Hepatocyte (in vitro differentiated cells): ENCODE measurements around the gene LRRTM2. TPM values are rescaled to one million over a fixed set of nuclear protein-coding genes. Genes with fewer than 3 reads are reported as not detected.

Experiments used
- DNase-seq: peaks from one replicate; pipeline ENCODE4 v3.0.0-alpha.2; 2016; ENCODE audit warnings: low spot score
- H2AFZ ChIP-seq: fragments of 200-600 bp; sonication (generic); 2 replicates; pipeline ENCODE4 v1.6.0; 2016; ENCODE audit warnings: antibody characterized with exemption, mild to moderate bottlenecking
- H3K27ac ChIP-seq: fragments of 200-600 bp; sonication (generic); 2 replicates; pipeline ENCODE4 v1.5.1; 2016; ENCODE audit warnings: mild to moderate bottlenecking
- H3K27me3 ChIP-seq: fragments of 200-600 bp; sonication (generic); 2 replicates; pipeline ENCODE4 v1.6.1; 2016
- H3K36me3 ChIP-seq: fragments of 200-600 bp; sonication (generic); replicated peaks from 2 replicates; pipeline ENCODE4 v1.5.1; 2016; ENCODE audit warnings: low read depth; ENCODE audit not compliant: insufficient read depth
- H3K4me1 ChIP-seq: fragments of 200-600 bp; sonication (generic); 2 replicates; pipeline ENCODE4 v1.5.1; 2016; ENCODE audit warnings: mild to moderate bottlenecking, moderate library complexity; ENCODE audit not compliant: insufficient read depth
- H3K4me2 ChIP-seq: fragments of 200-600 bp; sonication (generic); 2 replicates; pipeline ENCODE4 v1.6.0; 2016
- H3K4me3 ChIP-seq: fragments of 200-600 bp; sonication (generic); 2 replicates; pipeline ENCODE4 v1.5.1; 2016; ENCODE audit warnings: mild to moderate bottlenecking
- H3K79me2 ChIP-seq: fragments of 200-600 bp; sonication (generic); 2 replicates; pipeline ENCODE4 v1.6.0; 2017; ENCODE audit warnings: mild to moderate bottlenecking
- H3K9me2 ChIP-seq: fragments of 200-600 bp; sonication (generic); replicated peaks from 2 replicates; pipeline ENCODE4 v1.6.0; 2017; ENCODE audit warnings: mild to moderate bottlenecking; ENCODE audit not compliant: insufficient read depth
- H3K9me3 ChIP-seq: fragments of 200-600 bp; sonication (generic); 2 replicates; pipeline ENCODE4 v1.5.1; 2016; ENCODE audit warnings: low read depth, mild to moderate bottlenecking
- H4K20me1 ChIP-seq: fragments of 200-600 bp; sonication (generic); 2 replicates; pipeline ENCODE4 v1.6.0; 2016; ENCODE audit warnings: mild to moderate bottlenecking; ENCODE audit not compliant: insufficient read depth, poor library complexity, severe bottlenecking
- EZH2 ChIP-seq: fragments of 200-600 bp; sonication (generic); IDR thresholded peaks from 2 replicates; pipeline ENCODE4 v1.6.1; 2016; ENCODE audit warnings: antibody characterized with exemption, mild to moderate bottlenecking, borderline replicate concordance
- EZH2phosphoT487 ChIP-seq: fragments of 200-600 bp; sonication (generic); IDR thresholded peaks from one replicate; pipeline ENCODE4 v1.6.1; 2018; ENCODE audit warnings: antibody characterized with exemption, mild to moderate bottlenecking, low read depth, moderate library complexity; ENCODE audit not compliant: unreplicated experiment, severe bottlenecking
- WGBS: methylation state at CpG from one replicate; pipeline ENCODE4 v1.1.6; 2016; ENCODE audit warnings: low lambda C conversion rate; ENCODE audit errors: missing lambda C conversion rate; 5-methylcytosine and 5-hydroxymethylcytosine counted together
- polyA plus RNA-seq: library from polyadenylated mRNA; unstranded; fragments of >200 nt; fragmentation: Nextera tagmentation; extraction: Ambion mirVana; gene quantifications from 2 replicates; pipeline ENCODE4 v1.2.1, GENCODE V29; 2016
- total RNA-seq: library from RNA; depleted of rRNA; stranded (reverse); fragments of >200 nt; gene quantifications from 2 replicates; pipeline ENCODE4 v1.2.3, GENCODE V29; 2014
- TF ChIP-seq, protein P1 (sequence below): fragments of 200-600 bp; sonication (generic); IDR thresholded peaks from 2 replicates; pipeline ENCODE4 v1.5.1; 2016; ENCODE audit warnings: antibody characterized with exemption, mild to moderate bottlenecking; ENCODE audit not compliant: poor library complexity

The LRRTM2 gene
- total and polyA plus RNA-seq, 2 experiments from 2014 or later: 0.22 to 0.47 TPM

GRCh38 chr5:138819081-138819480 is 56.1 kb downstream of the LRRTM2 start:
- H4K20me1 ChIP-seq: peaks cover 72% of the 10 kb centered on the region
- H2AFZ ChIP-seq: no peak overlapping the region
- H3K4me2 ChIP-seq: no peak overlapping the region
- H3K9me3 ChIP-seq: no peaks in the 10 kb centered on the region
- TF ChIP-seq, protein P1, sequence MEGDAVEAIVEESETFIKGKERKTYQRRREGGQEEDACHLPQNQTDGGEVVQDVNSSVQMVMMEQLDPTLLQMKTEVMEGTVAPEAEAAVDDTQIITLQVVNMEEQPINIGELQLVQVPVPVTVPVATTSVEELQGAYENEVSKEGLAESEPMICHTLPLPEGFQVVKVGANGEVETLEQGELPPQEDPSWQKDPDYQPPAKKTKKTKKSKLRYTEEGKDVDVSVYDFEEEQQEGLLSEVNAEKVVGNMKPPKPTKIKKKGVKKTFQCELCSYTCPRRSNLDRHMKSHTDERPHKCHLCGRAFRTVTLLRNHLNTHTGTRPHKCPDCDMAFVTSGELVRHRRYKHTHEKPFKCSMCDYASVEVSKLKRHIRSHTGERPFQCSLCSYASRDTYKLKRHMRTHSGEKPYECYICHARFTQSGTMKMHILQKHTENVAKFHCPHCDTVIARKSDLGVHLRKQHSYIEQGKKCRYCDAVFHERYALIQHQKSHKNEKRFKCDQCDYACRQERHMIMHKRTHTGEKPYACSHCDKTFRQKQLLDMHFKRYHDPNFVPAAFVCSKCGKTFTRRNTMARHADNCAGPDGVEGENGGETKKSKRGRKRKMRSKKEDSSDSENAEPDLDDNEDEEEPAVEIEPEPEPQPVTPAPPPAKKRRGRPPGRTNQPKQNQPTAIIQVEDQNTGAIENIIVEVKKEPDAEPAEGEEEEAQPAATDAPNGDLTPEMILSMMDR: no peak
- no peak for TF ChIP-seq EZH2
- TF ChIP-seq EZH2phosphoT487: no peak
- no peaks in the 10 kb centered on the region for H3K4me1 ChIP-seq
- WGBS: 98% methylated on average over 4 of the region's 4 CpGs
- H3K27ac ChIP-seq: no peak overlapping the region
- no peak overlapping the region for H3K4me3 ChIP-seq
- no peaks in the 10 kb centered on the region for H3K27me3 ChIP-seq
- no peaks in the 10 kb centered on the region for H3K36me3 ChIP-seq
- DNase-seq: no peak
- H3K9me2 ChIP-seq: no peaks in the 10 kb centered on the region
- peaks cover 93% of the 10 kb centered on the region for H3K79me2 ChIP-seq

Other genes starting within 250 kb of the LRRTM2 start
- 335 and 349 TPM in 2 replicates for gene CTNNA1, start 121.9 kb downstream of the LRRTM2 start, total RNA-seq
- 134 and 152 TPM in 2 replicates for gene CTNNA1, start 121.9 kb downstream of the LRRTM2 start, polyA plus RNA-seq